NCI-H2227 treated with DMSO at 0.1 percent for 48 hours (cell line): Measurements from ENCODE around the gene IQCH.
A peak's percentile ranks its signal among the peaks of the same experiment; 100 is the strongest.

Experiments used
- DNase-seq: peaks from one replicate; lab custom pipeline; 2025; lab: John Stamatoyannopoulos, UW

IQCH gene

GRCh38 chr15:67504796-67505195, 250.2 kb downstream of the IQCH start:
- no peak for DNase-seq

- no peak for DNase-seq
Observed at GRCh38 chr15:67505675-67506572, 251.3 kb downstream of the IQCH start.

- no peak for DNase-seq
Observed at GRCh38 chr15:67506775-67507747, 252.5 kb downstream of the IQCH start.

- DNase-seq: no peak
Observed at GRCh38 chr15:67508407-67508806, 253.8 kb downstream of the IQCH start.

- DNase-seq: no peak
Observed at GRCh38 chr15:67509918-67510317, 255.3 kb downstream of the IQCH start.

GRCh38 chr15:67510597-67511190, 256.1 kb downstream of the IQCH start:
- no peak for DNase-seq

- no peak for DNase-seq
Observed at GRCh38 chr15:67511606-67512005, 257.0 kb downstream of the IQCH start.

GRCh38 chr15:67512140-67512539, 257.6 kb downstream of the IQCH start:
- DNase-seq: no peak

- DNase-seq: no peak
Observed at GRCh38 chr15:67512933-67513714, 258.5 kb downstream of the IQCH start.

GRCh38 chr15:67515090-67515489, 260.5 kb downstream of the IQCH start:
- DNase-seq: no peak

GRCh38 chr15:67515557-67515956, 261.0 kb downstream of the IQCH start:
- no peak for DNase-seq

- peak; percentile 18 for DNase-seq
Observed at GRCh38 chr15:67520321-67521028, 265.9 kb downstream of the IQCH start.

GRCh38 chr15:67521029-67521782, 266.6 kb downstream of the IQCH start, which contains the start of gene C15orf61:
Gene C15orf61, plus strand, starts transcription at chr15:67521131. Its CDS starts 118 bp downstream, at chr15:67521249.
- peak; percentile 40 for DNase-seq

- DNase-seq: no peak
Observed at GRCh38 chr15:67521783-67522568, 267.4 kb downstream of the IQCH start.

- DNase-seq: no peak
Observed at GRCh38 chr15:67523330-67523729, 268.7 kb downstream of the IQCH start.

GRCh38 chr15:67524235-67524634, 269.6 kb downstream of the IQCH start:
- no peak for DNase-seq

GRCh38 chr15:67528513-67528912, 273.9 kb downstream of the IQCH start:
- DNase-seq: no peak

- DNase-seq: no peak
Observed at GRCh38 chr15:67531379-67531914, 276.9 kb downstream of the IQCH start.

- DNase-seq: no peak
Observed at GRCh38 chr15:67533873-67534272, 279.3 kb downstream of the IQCH start.
